MCF 10A (cell line): ENCODE measurements around the gene HOXA1. TPM values are rescaled to one million over a fixed set of nuclear protein-coding genes. Genes with fewer than 3 reads are reported as not detected.
A peak's percentile ranks its signal among the peaks of the same experiment; 100 is the strongest.

Experiments used
- BruUV-seq: library from RNA; stranded (reverse); fragments of 400-500 nt; replicated peaks from 2 replicates; lab custom pipeline; 2021; lab: Mats Ljungman, UMichigan
- CTCF ChIA-PET: fragments of 300-600 bp; sonication (Branson Sonifier 250); formaldehyde crosslinking; extraction: SDS; loops from one replicate; lab custom pipeline; 2021; ENCODE audit warnings: antibody characterized with exemption, inconsistent platforms; lab: Yijun Ruan, JAX
- POLR2A ChIA-PET: fragments of 300-600, 350-650 bp; sonication (Branson Sonifier 250); formaldehyde crosslinking; extraction: SDS; loops from one replicate; lab custom pipeline; 2020; ENCODE audit warnings: antibody characterized with exemption, inconsistent platforms; lab: Yijun Ruan, JAX
- DNase-seq: peaks from one replicate; pipeline ENCODE4 v3.0.0-alpha.2; 2018; ENCODE audit not compliant: unreplicated experiment
- H3K27ac Mint-ChIP-seq: one replicate; pipeline ENCODE4 v1.8.0; 2022; ENCODE audit warnings: mild to moderate bottlenecking, low read depth, mixed read lengths; ENCODE audit not compliant: unreplicated experiment
- H3K27me3 Mint-ChIP-seq: one replicate; pipeline ENCODE4 v1.8.0; 2022; ENCODE audit warnings: mixed read lengths; ENCODE audit not compliant: insufficient read depth, unreplicated experiment
- H3K36me3 Mint-ChIP-seq: one replicate; pipeline ENCODE4 v1.8.0; 2022; ENCODE audit warnings: mild to moderate bottlenecking, moderate library complexity, mixed read lengths; ENCODE audit not compliant: insufficient read depth, unreplicated experiment
- H3K4me1 Mint-ChIP-seq: one replicate; pipeline ENCODE4 v1.8.0; 2022; ENCODE audit warnings: mixed read lengths; ENCODE audit not compliant: insufficient read depth, unreplicated experiment
- H3K4me3 Mint-ChIP-seq: one replicate; pipeline ENCODE4 v1.8.0; 2022; ENCODE audit warnings: mild to moderate bottlenecking, moderate library complexity, mixed read lengths; ENCODE audit not compliant: unreplicated experiment
- H3K9me3 Mint-ChIP-seq: one replicate; pipeline ENCODE4 v1.8.0; 2022; ENCODE audit warnings: mixed read lengths; ENCODE audit not compliant: unreplicated experiment
- intact Hi-C: fragments of 100-400 bp; cut with micrococcal nuclease; formaldehyde crosslinking; loops from 2 replicates; pipeline ENCODE4 v1.14.1; 2022
- total RNA-seq: library from RNA; stranded (reverse); gene quantifications from 2 replicates; pipeline ENCODE4 v1.2.3, GENCODE V29; 2022
- TF ChIP-seq, protein P1 (sequence below): fragments of 200-600 bp; IDR thresholded peaks from one replicate; pipeline ENCODE4 v1.8.0; 2022; ENCODE audit warnings: antibody characterized with exemption, mild to moderate bottlenecking; ENCODE audit not compliant: unreplicated experiment

HOXA1 gene
- total RNA-seq, 1 experiment from 2014 or later, result 5.6 TPM

DNA sequence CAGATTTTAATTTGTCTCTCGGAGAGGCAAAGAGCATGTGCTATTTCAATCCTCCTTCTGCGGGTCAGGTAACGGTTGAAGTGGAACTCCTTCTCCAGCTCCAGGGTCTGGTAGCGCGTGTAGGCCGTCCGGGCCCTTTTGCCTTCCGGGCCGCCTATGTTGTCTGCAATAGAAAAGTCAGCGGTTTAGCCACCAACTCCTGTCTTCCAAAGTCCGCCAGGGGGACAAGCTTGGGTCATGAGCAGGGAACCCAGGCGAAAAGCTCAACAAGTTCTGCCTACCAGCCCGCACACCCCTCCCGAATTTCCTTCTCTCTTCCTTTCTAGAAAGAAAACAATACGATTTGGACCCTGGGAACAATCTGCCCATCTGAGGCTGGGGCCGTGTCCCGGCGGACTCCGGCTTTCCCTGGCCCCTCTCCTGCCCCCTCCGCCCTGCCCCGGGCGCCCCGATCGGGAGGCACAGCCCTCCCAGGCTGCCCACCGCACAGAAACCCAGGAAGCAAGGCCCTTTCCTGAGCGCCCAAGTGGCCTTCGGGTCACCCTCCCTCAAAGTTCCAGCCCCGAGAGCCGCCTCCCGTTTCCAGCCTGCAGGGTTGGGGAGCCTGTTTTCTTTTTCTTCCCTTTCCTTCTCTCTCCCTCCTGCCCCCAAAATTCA lies 46.3 kb upstream of the HOXA1 start:
- intact Hi-C loops, result loop anchor here (5.0 kb wide), 3 partner anchors 475 to 940 kb away; partner anchors contain the start of genes CBX3 and HNRNPA2B1
- H3K27me3 Mint-ChIP-seq, result no peaks in the 10 kb centered on the region
- H3K4me3 Mint-ChIP-seq, result peak overlapping the region; percentile 100
- ChIA-PET CTCF (interaction anchor here (0.7 to 6.7 kb wide), 15 partner anchors 20 to 773 kb away, joined by 3 to 190 read pairs (median 6); no protein-coding TSS in a partner anchor), POLR2A (interaction anchor here (0.6 to 7.2 kb wide), 25 partner anchors 8 to 1216 kb away, joined by 3 to 459 read pairs (median 13); partner anchors contain the start of genes HNRNPA2B1, HOXA1, HOXA4 and HOXA9)
- H3K36me3 Mint-ChIP-seq, result peaks cover 29% of the 10 kb centered on the region
- TF ChIP-seq, protein P1, sequence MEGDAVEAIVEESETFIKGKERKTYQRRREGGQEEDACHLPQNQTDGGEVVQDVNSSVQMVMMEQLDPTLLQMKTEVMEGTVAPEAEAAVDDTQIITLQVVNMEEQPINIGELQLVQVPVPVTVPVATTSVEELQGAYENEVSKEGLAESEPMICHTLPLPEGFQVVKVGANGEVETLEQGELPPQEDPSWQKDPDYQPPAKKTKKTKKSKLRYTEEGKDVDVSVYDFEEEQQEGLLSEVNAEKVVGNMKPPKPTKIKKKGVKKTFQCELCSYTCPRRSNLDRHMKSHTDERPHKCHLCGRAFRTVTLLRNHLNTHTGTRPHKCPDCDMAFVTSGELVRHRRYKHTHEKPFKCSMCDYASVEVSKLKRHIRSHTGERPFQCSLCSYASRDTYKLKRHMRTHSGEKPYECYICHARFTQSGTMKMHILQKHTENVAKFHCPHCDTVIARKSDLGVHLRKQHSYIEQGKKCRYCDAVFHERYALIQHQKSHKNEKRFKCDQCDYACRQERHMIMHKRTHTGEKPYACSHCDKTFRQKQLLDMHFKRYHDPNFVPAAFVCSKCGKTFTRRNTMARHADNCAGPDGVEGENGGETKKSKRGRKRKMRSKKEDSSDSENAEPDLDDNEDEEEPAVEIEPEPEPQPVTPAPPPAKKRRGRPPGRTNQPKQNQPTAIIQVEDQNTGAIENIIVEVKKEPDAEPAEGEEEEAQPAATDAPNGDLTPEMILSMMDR, result peak; percentile 23
- no peaks in the 10 kb centered on the region for H3K9me3 Mint-ChIP-seq
- H3K27ac Mint-ChIP-seq, result peak overlapping the region; percentile 99
- peaks cover 36% of the 10 kb centered on the region for H3K4me1 Mint-ChIP-seq
- no TSS peak for BruUV-seq
- peak; percentile 79 for DNase-seq

DNA sequence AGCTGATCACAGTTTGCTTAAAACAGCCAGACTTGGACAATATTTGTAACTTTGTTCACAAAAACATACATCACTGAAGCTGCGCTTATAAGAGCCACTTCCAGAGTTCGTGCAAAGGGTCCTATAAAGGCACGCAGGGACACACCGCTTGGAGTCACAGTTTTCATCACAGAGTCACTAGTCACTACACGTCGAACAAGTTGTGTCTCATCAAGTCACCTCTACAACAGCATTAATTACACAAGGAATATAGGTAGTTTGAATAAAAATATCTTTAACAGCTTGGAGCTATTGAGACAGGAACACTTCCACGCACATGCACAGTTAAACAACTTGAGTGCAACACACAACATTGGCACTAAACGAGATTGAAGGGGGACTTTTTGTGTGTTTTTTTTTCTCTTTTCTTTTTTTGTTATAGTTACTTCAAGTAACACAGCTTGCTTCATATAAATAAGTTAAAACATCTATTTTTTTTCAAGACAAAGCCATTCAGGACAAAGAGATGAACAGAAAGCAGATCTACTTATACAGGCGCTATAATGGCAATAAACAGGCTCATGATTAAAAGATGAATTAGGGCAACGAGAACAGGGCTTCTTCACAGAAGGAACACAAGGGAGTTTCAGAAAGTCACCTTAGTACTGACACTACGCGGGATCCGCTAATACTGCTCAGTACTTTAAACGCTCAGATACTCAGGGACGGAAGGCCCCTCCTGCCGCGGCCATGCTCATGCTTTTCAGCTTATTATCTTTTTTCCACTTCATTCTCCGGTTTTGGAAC lies 45.5 kb upstream of the HOXA1 start:
- H3K4me3 Mint-ChIP-seq, result peak overlapping the region; percentile 100
- peak; percentile 55 for DNase-seq
- peaks cover 29% of the 10 kb centered on the region for H3K36me3 Mint-ChIP-seq
- no peaks in the 10 kb centered on the region for H3K9me3 Mint-ChIP-seq
- H3K27me3 Mint-ChIP-seq, result no peaks in the 10 kb centered on the region
- intact Hi-C loops, result loop anchor here (5.0 kb wide), 3 partner anchors 474 to 939 kb away; partner anchors contain the start of genes CBX3 and HNRNPA2B1
- TF ChIP-seq, protein P1, result no peak
- ChIA-PET POLR2A (interaction anchor here (0.6 to 7.2 kb wide), 26 partner anchors 8 to 1216 kb away, joined by 3 to 459 read pairs (median 10); partner anchors contain the start of genes HNRNPA2B1, HOXA1, HOXA4 and HOXA9), CTCF (interaction anchor here (0.6 to 6.7 kb wide), 20 partner anchors 9 to 470 kb away, joined by 3 to 190 read pairs (median 5); no protein-coding TSS in a partner anchor)
- peak overlapping the region; percentile 99 for H3K27ac Mint-ChIP-seq
- peaks cover 37% of the 10 kb centered on the region for H3K4me1 Mint-ChIP-seq
- BruUV-seq, result TSS peak; percentile 22

DNA sequence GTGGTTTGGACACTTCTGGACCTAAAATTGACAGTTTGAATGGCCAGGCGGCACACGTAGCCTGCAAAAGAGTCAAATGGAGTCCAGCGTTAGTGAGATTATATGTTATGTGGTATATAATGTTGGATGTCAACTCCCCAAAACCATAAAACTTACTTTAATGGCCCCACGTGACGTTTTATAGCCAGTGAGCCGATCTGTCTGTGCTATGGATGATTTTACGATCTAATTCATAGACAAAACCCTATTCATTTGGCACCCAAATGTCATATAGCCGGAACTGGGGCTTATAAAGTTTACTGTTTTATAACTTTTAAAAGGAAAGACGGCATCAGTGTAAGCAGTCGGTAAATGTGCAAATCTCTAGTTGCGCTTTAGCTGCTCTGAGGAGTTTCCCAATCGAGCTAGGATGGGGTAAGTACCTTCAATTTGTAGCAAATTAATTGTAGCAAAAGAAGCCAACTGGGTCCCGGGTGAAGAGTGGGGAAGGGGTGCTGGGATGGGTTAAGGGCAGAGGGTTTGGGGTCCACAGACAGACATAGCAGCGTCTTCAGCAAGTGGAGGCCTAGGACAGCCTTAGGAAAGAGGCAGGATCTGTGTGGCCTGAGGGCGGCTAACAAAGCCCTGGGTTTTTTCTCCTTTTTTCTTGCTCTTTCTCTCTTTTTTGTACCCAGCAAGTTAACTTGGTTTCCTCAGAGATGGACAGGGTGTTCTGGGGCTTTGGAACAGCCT lies 44.5 kb upstream of the HOXA1 start:
- H3K36me3 Mint-ChIP-seq, result peaks cover 29% of the 10 kb centered on the region
- H3K4me3 Mint-ChIP-seq, result peak overlapping the region; percentile 100
- peaks cover 45% of the 10 kb centered on the region for H3K4me1 Mint-ChIP-seq
- intact Hi-C loops, result loop anchor here (5.0 kb wide), 3 partner anchors 473 to 938 kb away; partner anchors contain the start of genes CBX3 and HNRNPA2B1
- TSS peak; percentile 63 for BruUV-seq
- H3K27me3 Mint-ChIP-seq, result no peaks in the 10 kb centered on the region
- ChIA-PET POLR2A (interaction anchor here (0.6 to 7.2 kb wide), 26 partner anchors 9 to 942 kb away, joined by 3 to 459 read pairs (median 10); partner anchors contain the start of genes HNRNPA2B1, HOXA1, HOXA4 and HOXA9), CTCF (interaction anchor here (0.6 to 6.7 kb wide), 15 partner anchors 9 to 477 kb away, joined by 3 to 190 read pairs (median 4); no protein-coding TSS in a partner anchor)
- no peaks in the 10 kb centered on the region for H3K9me3 Mint-ChIP-seq
- peak; percentile 56 for DNase-seq
- TF ChIP-seq, protein P1, result no peak
- peak overlapping the region; percentile 99 for H3K27ac Mint-ChIP-seq
